HepG2 (cell line): ENCODE results near the gene TRIM25. TPM values are rescaled to one million over a fixed set of nuclear protein-coding genes. Genes with fewer than 3 reads are reported as not detected.

Experiments used
- ATAC-seq: fragments of 200-7000 bp; cut with Tn5 transposase; 3 replicates; pipeline ENCODE4 v1.9.1; 2020; ENCODE audit warnings: mild to moderate bottlenecking, moderate library complexity
- BruUV-seq: library from RNA; stranded (reverse); fragments of 400-500 nt; replicated peaks from 2 replicates; lab custom pipeline; 2021; lab: Mats Ljungman, UMichigan
- CTCF ChIA-PET: fragments of 300-600 bp; formaldehyde crosslinking; extraction: SDS; loops from one replicate; lab custom pipeline; 2021; ENCODE audit warnings: low total read pairs, inconsistent platforms, low intra/inter-chr PET ratio; lab: Yijun Ruan, JAX
- POLR2A ChIA-PET: fragments of 350-600 bp; sonication (Branson Sonifier 250); formaldehyde crosslinking; loops from one replicate; lab custom pipeline; 2020; ENCODE audit warnings: antibody characterized with exemption, inconsistent platforms; lab: Yijun Ruan, JAX
- DNase-seq: peaks from one replicate; pipeline ENCODE4 v3.0.0-alpha.2; 2015; ENCODE audit warnings: low spot score
- FAIRE-seq: peaks from 3 replicates; lab custom pipeline; 2011; peaks lifted over from hg19 to GRCh38; lab: Jason Lieb, UNC
- H2AFZ ChIP-seq: one replicate; pipeline ENCODE4 v1.6.1; 2011; ENCODE audit warnings: low read length, inconsistent platforms
- H3K27ac ChIP-seq: fragments of 300-600 bp; 3 replicates; pipeline ENCODE4 v1.8.0; 2011; ENCODE audit warnings: mixed run types, mild to moderate bottlenecking, mixed read lengths, low read length, inconsistent platforms; ENCODE audit not compliant: insufficient read depth; ENCODE audit errors: extremely low read length
- H3K27me3 ChIP-seq, 2 experiments: fragments of 200-600 bp in 1 of 2; 2 replicates in 1 of 2; 3 replicates in 1 of 2; pipeline versions ENCODE4 v1.6.0 to v1.8.0; 2011; ENCODE audit warnings: low read length in 2 of 2, mild to moderate bottlenecking in 2 of 2, moderate library complexity in 2 of 2, inconsistent platforms in 1 of 2; ENCODE audit not compliant: insufficient read depth in 2 of 2, control insufficient read depth in 1 of 2
- H3K36me3 ChIP-seq, 2 experiments: fragments of 200-600 bp in 1 of 2; replicated peaks in 1 of 2; 2 replicates in 1 of 2; 3 replicates in 1 of 2; pipeline versions ENCODE4 v1.5.1 to v1.8.0; 2011; ENCODE audit warnings: low read length in 2 of 2, inconsistent platforms in 1 of 2; ENCODE audit not compliant: insufficient read depth in 2 of 2, control insufficient read depth in 1 of 2
- H3K4me1 ChIP-seq: 2 replicates; pipeline ENCODE4 v1.5.1; 2012; ENCODE audit warnings: low read length, inconsistent platforms; ENCODE audit not compliant: insufficient read depth
- H3K4me2 ChIP-seq: 2 replicates; pipeline ENCODE4 v1.6.0; 2011; ENCODE audit warnings: low read depth, low read length, inconsistent platforms
- H3K4me3 ChIP-seq, 3 experiments: fragments of 200-600 bp in 1 of 3; sonication (generic), shearing (Covaris generic) in 1 of 3; replicated peaks in 1 of 3; 2 replicates each; pipeline ENCODE4 v1.5.1; 2011 to 2016; ENCODE audit warnings: low read length in 3 of 3, inconsistent platforms in 2 of 3, low read depth in 2 of 3, mild to moderate bottlenecking in 2 of 3, control low read depth in 1 of 3, mixed read lengths in 1 of 3; ENCODE audit not compliant: insufficient read depth in 1 of 3
- H3K79me2 ChIP-seq: one replicate; pipeline ENCODE4 v1.6.1; 2011; ENCODE audit warnings: low read length, inconsistent platforms; ENCODE audit not compliant: insufficient read depth
- H3K9ac ChIP-seq: 2 replicates; pipeline ENCODE4 v1.6.0; 2011; ENCODE audit warnings: mild to moderate bottlenecking, low read depth, low read length, inconsistent platforms; ENCODE audit not compliant: insufficient read depth
- H3K9me3 ChIP-seq: 2 replicates; pipeline ENCODE4 v1.5.1; 2012; ENCODE audit warnings: mild to moderate bottlenecking, low read length
- H4K20me1 ChIP-seq: 2 replicates; pipeline ENCODE4 v1.6.0; 2011; ENCODE audit warnings: inconsistent platforms, mild to moderate bottlenecking, low read length, moderate library complexity; ENCODE audit not compliant: insufficient read depth
- E2F2 ChIP-seq: sonication (generic); formaldehyde crosslinking; IDR thresholded peaks from 2 replicates; pipeline ENCODE4 v1.4.0; 2020; ENCODE audit warnings: missing genetic modification reagents, borderline replicate concordance
- KLF15 ChIP-seq: sonication (generic); formaldehyde crosslinking; IDR thresholded peaks from 2 replicates; pipeline ENCODE4 v1.8.1; 2023; ENCODE audit warnings: borderline replicate concordance, mild to moderate bottlenecking, inconsistent platforms, missing genetic modification reagents, mixed read lengths
- MAX ChIP-seq: IDR thresholded peaks from 2 replicates; pipeline ENCODE4 v1.6.1; 2012; ENCODE audit warnings: inconsistent platforms
- NCOA2 ChIP-seq: sonication (generic); formaldehyde crosslinking; IDR thresholded peaks from 2 replicates; pipeline ENCODE4 v1.8.0; 2022; ENCODE audit warnings: inconsistent platforms
- SSRP1 ChIP-seq: IDR thresholded peaks from 2 replicates; pipeline ENCODE4 v1.6.1; 2016; ENCODE audit warnings: control low read depth
- TBL1XR1 ChIP-seq: fragments of 150-350 bp; IDR thresholded peaks from 2 replicates; pipeline ENCODE4 v1.6.1; 2014; ENCODE audit warnings: borderline replicate concordance, low read length; ENCODE audit not compliant: partially characterized antibody
- U2AF1 ChIP-seq: fragments of 200-400 bp; formaldehyde crosslinking; optimal IDR thresholded peaks from 2 replicates; pipeline ENCODE3; 2017; ENCODE audit warnings: mild to moderate bottlenecking, low read depth, low read length
- ZNF24 ChIP-seq: fragments of 450-650 bp; IDR thresholded peaks from 2 replicates; pipeline ENCODE4 v1.6.1; 2017; ENCODE audit warnings: antibody characterized with exemption, mild to moderate bottlenecking
- ZNF569 ChIP-seq: sonication (generic); formaldehyde crosslinking; IDR thresholded peaks from 2 replicates; pipeline ENCODE4 v1.5.0; 2020; ENCODE audit warnings: mild to moderate bottlenecking, missing genetic modification reagents, moderate library complexity, borderline replicate concordance
- ZNF598 ChIP-seq: sonication (generic); formaldehyde crosslinking; IDR thresholded peaks from 2 replicates; pipeline ENCODE4 v1.5.1; 2020; ENCODE audit warnings: mild to moderate bottlenecking, missing genetic modification reagents, borderline replicate concordance
- ZNF724P ChIP-seq: sonication (generic); formaldehyde crosslinking; IDR thresholded peaks from 2 replicates; pipeline ENCODE4 v1.8.0; 2022; ENCODE audit warnings: missing genetic modification reagents, borderline replicate concordance
- WGBS: methylation state at CpG from one replicate; pipeline ENCODE4 v1.1.6; 2017; ENCODE audit warnings: low lambda C conversion rate; 5-methylcytosine and 5-hydroxymethylcytosine counted together
- in situ Hi-C: cut with HindIII; loops from 2 replicates; pipeline ENCODE4 v1.10.0; 2017; ENCODE audit warnings: low pct_unique_long_range_greater_than_20kb; ENCODE audit not compliant: extremely low pct_ligation_motif_present
- intact Hi-C: fragments of 100-400 bp; cut with micrococcal nuclease; formaldehyde crosslinking; loops from one replicate; pipeline ENCODE4 v1.10.0; 2022; ENCODE audit not compliant: unreplicated experiment
- polyA plus RNA-seq, 8 experiments: library from polyadenylated mRNA; depleted of rRNA in 3 of 8; stranded (reverse) in 7 of 8; unstranded in 1 of 8; fragments of >200 nt; fragmentation: Illumina TruSeq in 4 of 8; extraction: Trizol in 4 of 8; gene quantifications; 2 replicates each; pipeline versions ENCODE4 v1.2.1 to v1.2.3, GENCODE V29; 2011 to 2016; ENCODE audit warnings: low read depth in 4 of 8, missing spikeins in 1 of 8, mixed read lengths in 1 of 8; ENCODE audit not compliant: insufficient read depth in 1 of 8
- total RNA-seq, 5 experiments: library from RNA; depleted of rRNA; stranded (reverse); fragments of >200 nt; fragmentation: Illumina TruSeq; extraction: Trizol; gene quantifications; 2 replicates each; pipeline ENCODE4 v1.2.3, GENCODE V29; 2016; ENCODE audit warnings: low read depth in 1 of 5

Gene TRIM25
- total and polyA plus RNA-seq, 2 of the 13 experiments (the other 11 are each of a cell fraction or from before 2014, with no cell fraction given): 30.8 to 42.2 TPM

GRCh38 chr17:56851008-56851407 is 62.8 kb downstream of the TRIM25 start:
- no peak overlapping the region for H2AFZ ChIP-seq
- H3K36me3 ChIP-seq: peaks cover 2 to 4% of the 10 kb centered on the region in 2 experiments; a peak in 4 of 5 replicates
- FAIRE-seq: no peak
- no peaks in the 10 kb centered on the region for H3K9me3 ChIP-seq
- H3K4me2 ChIP-seq: no peak overlapping the region
- no peaks in the 10 kb centered on the region for H4K20me1 ChIP-seq
- WGBS: 70% methylated on average over 3 of the region's 3 CpGs
- DNase-seq: no peak
- intact Hi-C loops (no loop called here), in situ Hi-C loops (no loop called here)
- H3K9ac ChIP-seq: no peak overlapping the region
- H3K27ac ChIP-seq: no peak overlapping the region
- BruUV-seq: no TSS peak
- POLR2A ChIA-PET: no interaction called here
- no peak for TF ChIP-seq ZNF24
- no peak for TF ChIP-seq MAX
- TF ChIP-seq ZNF724P (CRISPR knock-in tag): no peak
- TF ChIP-seq E2F2: no peak
- TF ChIP-seq U2AF1: no peak
- no peak for TF ChIP-seq ZNF598 (CRISPR knock-in tag)
- no peak for TF ChIP-seq TBL1XR1
- TF ChIP-seq NCOA2 (CRISPR knock-in tag): no peak
- no peak for TF ChIP-seq KLF15 (CRISPR knock-in tag)
- TF ChIP-seq ZNF569: no peak
- TF ChIP-seq SSRP1: no peak
- H3K27me3 ChIP-seq: no peaks in the 10 kb centered on the region
- no peak overlapping the region for H3K4me3 ChIP-seq
- ATAC-seq: no peak
- H3K79me2 ChIP-seq: no peaks in the 10 kb centered on the region
- CTCF ChIA-PET: no interaction called here
- no peaks in the 10 kb centered on the region for H3K4me1 ChIP-seq
